Mesendoderm (in vitro differentiated cells): Measurements from ENCODE around the gene ZBTB3. TPM values are rescaled to one million over a fixed set of nuclear protein-coding genes. Genes with fewer than 3 reads are reported as not detected.
A peak's percentile ranks its signal among the peaks of the same experiment; 100 is the strongest.

ENCODE experiments used
- DNase-seq: peaks from one replicate; pipeline ENCODE4 v3.0.0; 2013
- H2AK5ac ChIP-seq: 2 replicates; pipeline ENCODE4 v1.6.1; 2013; ENCODE audit warnings: low read length, inconsistent platforms
- H2BK120ac ChIP-seq: 2 replicates; pipeline ENCODE4 v1.6.1; 2013; ENCODE audit warnings: low read depth, mild to moderate bottlenecking, low read length, moderate library complexity, mixed read lengths
- H2BK15ac ChIP-seq: replicated peaks from 2 replicates; pipeline ENCODE4 v1.6.1; 2013; ENCODE audit warnings: low read depth, mild to moderate bottlenecking, moderate library complexity
- H2BK5ac ChIP-seq: 2 replicates; pipeline ENCODE4 v1.6.1; 2013; ENCODE audit warnings: low read length, inconsistent platforms
- H3K18ac ChIP-seq: 2 replicates; pipeline ENCODE4 v1.6.1; 2013; ENCODE audit warnings: mild to moderate bottlenecking, low read length, mixed read lengths
- H3K23ac ChIP-seq: one replicate; pipeline ENCODE4 v1.6.1; 2013; ENCODE audit warnings: low read length
- H3K27ac ChIP-seq: 2 replicates; pipeline ENCODE4 v1.5.1; 2013; ENCODE audit warnings: low read depth, mild to moderate bottlenecking, inconsistent platforms, low read length, moderate library complexity
- H3K27me3 ChIP-seq: 2 replicates; pipeline ENCODE4 v1.6.1; 2013; ENCODE audit warnings: low read length, control low read depth, mild to moderate bottlenecking, inconsistent platforms; ENCODE audit not compliant: insufficient read depth, poor library complexity
- H3K36me3 ChIP-seq: 2 replicates; pipeline ENCODE4 v1.6.1; 2013; ENCODE audit warnings: low read length, inconsistent platforms; ENCODE audit not compliant: control insufficient read depth, insufficient read depth
- H3K4ac ChIP-seq: one replicate; pipeline ENCODE4 v1.6.1; 2013; ENCODE audit warnings: low read depth, mild to moderate bottlenecking, low read length, moderate library complexity
- H3K4me1 ChIP-seq: 2 replicates; pipeline ENCODE4 v1.6.1; 2013; ENCODE audit warnings: low read depth, low read length, inconsistent platforms; ENCODE audit not compliant: control insufficient read depth
- H3K4me2 ChIP-seq: 2 replicates; pipeline ENCODE4 v1.6.1; 2013; ENCODE audit warnings: low read length
- H3K4me3 ChIP-seq: 2 replicates; pipeline ENCODE4 v1.5.1; 2013; ENCODE audit warnings: mild to moderate bottlenecking, low read length
- H3K56ac ChIP-seq: one replicate; pipeline ENCODE4 v1.6.1; 2013; ENCODE audit warnings: low read length
- H3K79me1 ChIP-seq: 2 replicates; pipeline ENCODE4 v1.6.1; 2013; ENCODE audit warnings: low read length, inconsistent platforms
- H3K79me2 ChIP-seq: 2 replicates; pipeline ENCODE4 v1.6.1; 2013; ENCODE audit warnings: mild to moderate bottlenecking, low read length; ENCODE audit not compliant: control insufficient read depth, insufficient read depth
- H3K9ac ChIP-seq: 2 replicates; pipeline ENCODE4 v1.6.1; 2013; ENCODE audit warnings: low read length, inconsistent platforms
- H4K5ac ChIP-seq: one replicate; pipeline ENCODE4 v1.6.1; 2013; ENCODE audit warnings: low read length
- H4K8ac ChIP-seq: one replicate; pipeline ENCODE4 v1.6.1; 2013; ENCODE audit warnings: low read depth, mild to moderate bottlenecking, control low read depth, low read length, moderate library complexity
- WGBS: extraction: QIAGEN DNeasy Blood & Tissue Kit; methylation state at CpG from one replicate; pipeline ENCODE4 v1.1.7; 2013; ENCODE audit warnings: low lambda C conversion rate, missing lambda C conversion rate; ENCODE audit not compliant: insufficient coverage; ENCODE audit errors: extremely low coverage; 5-methylcytosine and 5-hydroxymethylcytosine counted together
- polyA plus RNA-seq, 2 experiments: library from polyadenylated mRNA; stranded (reverse); fragments of 200-250 nt; gene quantifications; one replicate each; pipeline ENCODE4 v1.2.3, GENCODE V29; 2013

The ZBTB3 gene
- 28.5 TPM for polyA plus RNA-seq (2013, experiment 1 of 2)
- 28.8 TPM for polyA plus RNA-seq (2013, experiment 2 of 2)

GRCh38 chr11:62753736-62754603 is at the start of gene ZBTB3:
Gene ZBTB3, minus strand, starts transcription at chr11:62754160. Its CDS starts 496 bp downstream, at chr11:62753664.
- peak within 1 kb of the TSS; percentile 23 for H3K18ac ChIP-seq
- no peak within 1 kb of the TSS for H4K5ac ChIP-seq

GRCh38 chr11:62801071-62801470 is 47.1 kb upstream of the ZBTB3 start:
- Histone ChIP-seq H3K18ac (no peak overlapping the region), H3K4me3 (no peak overlapping the region), H3K36me3 (peaks cover 22% of the 10 kb centered on the region), H3K79me2 (peaks cover 18% of the 10 kb centered on the region), H3K56ac (no peak overlapping the region), H2AK5ac (no peak overlapping the region), H2BK5ac (no peak overlapping the region), H3K79me1 (peaks cover 12% of the 10 kb centered on the region), H3K4ac (no peak overlapping the region), H3K27ac (no peak overlapping the region), H2BK120ac (no peak overlapping the region), H4K5ac (no peak overlapping the region), H3K9ac (no peak overlapping the region), H3K4me2 (no peak overlapping the region), H3K23ac (no peak overlapping the region), H3K4me1 (peaks cover 5% of the 10 kb centered on the region), H3K27me3 (no peaks in the 10 kb centered on the region), H4K8ac (no peak overlapping the region), H2BK15ac (no peak overlapping the region)
- no peak for DNase-seq
- no CpG with 5 or more reads among the region's 4 CpGs for WGBS

More at GRCh38 chr11:62753736-62754603, at the start of gene ZBTB3:
- Histone ChIP-seq H3K79me2 (peaks cover 18% of the 10 kb centered on the region), H3K4me2 (peak within 1 kb of the TSS; percentile 65), H2BK5ac (peak within 1 kb of the TSS; percentile 66), H3K79me1 (peaks cover 16% of the 10 kb centered on the region), H3K27me3 (no peaks in the 10 kb centered on the region), H4K8ac (no peak within 1 kb of the TSS), H3K4ac (peak within 1 kb of the TSS; percentile 89), H3K9ac (peak within 1 kb of the TSS; percentile 93), H2BK120ac (no peak within 1 kb of the TSS), H3K36me3 (peaks cover 6% of the 10 kb centered on the region), H3K4me3 (peak within 1 kb of the TSS; percentile 89), H3K23ac (no peak within 1 kb of the TSS), H2BK15ac (no peak within 1 kb of the TSS), H3K56ac (peak within 1 kb of the TSS; percentile 99), H2AK5ac (no peak within 1 kb of the TSS), H3K4me1 (no peaks in the 10 kb centered on the region), H3K27ac (peak within 1 kb of the TSS; percentile 74)
- DNase-seq: peak; percentile 100
- no CpG with 5 or more reads among the region's 47 CpGs for WGBS

- Histone ChIP-seq H3K4me1 (peaks cover 3% of the 10 kb centered on the region), H3K27me3 (no peaks in the 10 kb centered on the region), H3K56ac (no peak overlapping the region), H2BK120ac (no peak overlapping the region), H3K9ac (no peak overlapping the region), H2BK5ac (no peak overlapping the region), H3K27ac (no peak overlapping the region), H4K5ac (no peak overlapping the region), H3K79me1 (peaks cover 11% of the 10 kb centered on the region), H3K4me3 (no peak overlapping the region), H2AK5ac (no peak overlapping the region), H3K4me2 (no peak overlapping the region), H3K18ac (no peak overlapping the region), H4K8ac (no peak overlapping the region), H3K4ac (no peak overlapping the region), H3K23ac (no peak overlapping the region), H2BK15ac (no peak overlapping the region), H3K79me2 (peaks cover 13% of the 10 kb centered on the region), H3K36me3 (peaks cover 29% of the 10 kb centered on the region)
- DNase-seq: no peak
- WGBS: no CpG with 5 or more reads among the region's 10 CpGs
Observed at GRCh38 chr11:62799486-62799885, 45.5 kb upstream of the ZBTB3 start.

GRCh38 chr11:62796281-62796680 is 42.3 kb upstream of the ZBTB3 start:
- Histone ChIP-seq H2BK5ac (no peak overlapping the region), H4K5ac (no peak overlapping the region), H3K4me2 (no peak overlapping the region), H4K8ac (no peak overlapping the region), H3K56ac (no peak overlapping the region), H3K79me1 (peaks cover 2% of the 10 kb centered on the region), H3K27me3 (no peaks in the 10 kb centered on the region), H3K4ac (no peak overlapping the region), H3K23ac (no peak overlapping the region), H2BK120ac (no peak overlapping the region), H3K9ac (no peak overlapping the region), H3K4me1 (no peaks in the 10 kb centered on the region), H3K18ac (no peak overlapping the region), H3K4me3 (no peak overlapping the region), H2AK5ac (no peak overlapping the region), H3K79me2 (peaks cover 4% of the 10 kb centered on the region), H2BK15ac (no peak overlapping the region), H3K27ac (no peak overlapping the region), H3K36me3 (peaks cover 31% of the 10 kb centered on the region)
- no CpG with 5 or more reads among the region's 7 CpGs for WGBS
- peak; percentile 63 for DNase-seq

GRCh38 chr11:62794201-62794775 is 40.3 kb upstream of the ZBTB3 start:
- Histone ChIP-seq H3K9ac (no peak overlapping the region), H3K36me3 (peaks cover 21% of the 10 kb centered on the region), H3K27me3 (no peaks in the 10 kb centered on the region), H3K79me2 (peaks cover 22% of the 10 kb centered on the region), H3K23ac (no peak overlapping the region), H3K27ac (no peak overlapping the region), H3K4me1 (peaks cover 2% of the 10 kb centered on the region), H3K4me2 (no peak overlapping the region), H3K18ac (no peak overlapping the region), H2BK15ac (no peak overlapping the region), H2BK120ac (no peak overlapping the region), H4K8ac (no peak overlapping the region), H2BK5ac (no peak overlapping the region), H4K5ac (no peak overlapping the region), H3K4me3 (no peak overlapping the region), H3K56ac (no peak overlapping the region), H2AK5ac (no peak overlapping the region), H3K79me1 (peaks cover 9% of the 10 kb centered on the region), H3K4ac (no peak overlapping the region)
- no peak for DNase-seq
- no CpG with 5 or more reads among the region's 8 CpGs for WGBS
